Ovary (tissue), 3 donors: ENCODE data around the gene OTOS.

Experiments used
- CTCF ChIP-seq, 3 donors: fragments of 450-650 bp in 2 of 3; fragments of 200-600 bp in 1 of 3; IDR thresholded peaks; one replicate each; pipeline versions ENCODE4 v1.5.1 to v1.8.0; 2016 to 2022; ENCODE audit warnings: antibody characterized with exemption in 3 of 3, mild to moderate bottlenecking in 1 of 3
- EP300 ChIP-seq: sonication (generic); formaldehyde crosslinking; IDR thresholded peaks from one replicate; pipeline ENCODE4 v1.6.1; 2017; ENCODE audit warnings: antibody characterized with exemption
- donor health status: DM: no; HTN: no; CAD: no.

DNA sequence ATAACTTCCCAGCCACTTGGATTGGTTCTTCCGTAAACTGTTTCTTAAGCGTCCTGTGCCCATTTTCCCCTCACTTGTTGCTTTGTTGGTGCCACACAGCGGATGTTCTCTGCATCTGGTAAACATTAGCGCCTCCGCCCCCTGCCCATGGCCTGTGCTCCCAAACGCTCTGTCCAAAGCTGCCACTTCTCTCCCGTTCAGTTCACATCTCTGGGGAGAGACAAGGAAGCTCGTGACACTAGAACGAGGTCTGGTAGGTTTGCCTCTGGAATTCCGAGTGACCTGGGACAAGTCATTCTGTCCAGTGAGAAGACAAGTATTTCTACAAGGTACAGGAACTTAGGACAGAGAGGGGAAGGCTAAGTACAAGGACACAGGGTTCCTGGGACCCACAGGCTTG lies 13.7 kb downstream of the OTOS start:
- TF ChIP-seq CTCF (IDR thresholded peaks at IDR 0.05): no peak
- TF ChIP-seq EP300: no peak
